H1 (cell line): Measurements from ENCODE around the gene FARS2.

Source experiments
- BACH1 ChIP-seq: IDR thresholded peaks from 2 replicates; pipeline ENCODE4 v1.6.1; 2012; ENCODE audit warnings: low read length, improper control_type of control experiment
- BCL11A ChIP-seq, 2 experiments: IDR thresholded peaks; one replicate each; pipeline ENCODE4 v1.6.1; 2011; ENCODE audit warnings: low read depth in 2 of 2, low read length in 2 of 2, mild to moderate bottlenecking in 2 of 2
- CBX8 ChIP-seq: fragments of 300-800, 300-1000 bp; sonication (generic); IDR thresholded peaks from 2 replicates; pipeline ENCODE4 v1.7.1; 2016; ENCODE audit warnings: low read depth, low read length, borderline replicate concordance
- CHD1 ChIP-seq: IDR thresholded peaks from 2 replicates; pipeline ENCODE4 v1.6.1; 2012; ENCODE audit warnings: low read depth, low read length, improper control_type of control experiment
- EP300 ChIP-seq, 2 experiments: IDR thresholded peaks; 1 replicate in 1 of 2; 2 replicates in 1 of 2; pipeline ENCODE4 v1.6.1; 2011 to 2012; ENCODE audit warnings: low read depth in 2 of 2, low read length in 2 of 2, mild to moderate bottlenecking in 2 of 2, borderline replicate concordance in 1 of 2, inconsistent platforms in 1 of 2, moderate library complexity in 1 of 2
- EZH2 ChIP-seq: fragments of 200-600 bp; sonication (generic); IDR thresholded peaks from 2 replicates; pipeline ENCODE4 v1.7.1; 2012; ENCODE audit warnings: low read depth, mild to moderate bottlenecking, moderate library complexity, low read length, inconsistent platforms; ENCODE audit not compliant: severe bottlenecking
- PHF8 ChIP-seq: fragments of 200-600 bp; sonication (generic); conservative IDR thresholded peaks from 2 replicates; pipeline ENCODE4 v1.7.1; 2012; ENCODE audit warnings: low read depth, mild to moderate bottlenecking, inconsistent platforms, low read length, moderate library complexity
- POLR2A ChIP-seq, 2 experiments: IDR thresholded peaks; 1 replicate in 1 of 2; 2 replicates in 1 of 2; pipeline ENCODE4 v1.6.1; 2011; ENCODE audit warnings: low read depth in 2 of 2, low read length in 2 of 2, mild to moderate bottlenecking in 2 of 2; ENCODE audit errors: control extremely low read depth in 1 of 2
- POLR2AphosphoS5 ChIP-seq: IDR thresholded peaks from 2 replicates; pipeline ENCODE4 v1.6.1; 2011; ENCODE audit warnings: low read depth, low read length
- RBBP5 ChIP-seq: IDR thresholded peaks from 2 replicates; pipeline ENCODE4 v1.7.1; 2012; ENCODE audit warnings: low read depth, mild to moderate bottlenecking, inconsistent platforms, low read length, moderate library complexity, borderline replicate concordance
- RFX5 ChIP-seq: IDR thresholded peaks from 2 replicates; pipeline ENCODE4 v1.6.1; 2011; ENCODE audit warnings: low read depth, low read length, improper control_type of control experiment, borderline replicate concordance
- YY1 ChIP-seq: IDR thresholded peaks from 2 replicates; pipeline ENCODE4 v1.6.1; 2011; ENCODE audit warnings: low read depth, mild to moderate bottlenecking, low read length
- TF ChIP-seq, protein P1 (sequence below), 3 experiments: IDR thresholded peaks; 1 replicate in 2 of 3; 2 replicates in 1 of 3; pipeline versions ENCODE4 v1.5.1 to v1.6.1; 2011; ENCODE audit warnings: low read length in 3 of 3, mild to moderate bottlenecking in 3 of 3, inconsistent platforms in 2 of 3, low read depth in 1 of 3, moderate library complexity in 1 of 3; ENCODE audit not compliant: insufficient read depth in 1 of 3; ENCODE audit errors: control extremely low read depth in 1 of 3
- TF ChIP-seq, protein P2 (sequence below): IDR thresholded peaks from 2 replicates; pipeline ENCODE4 v1.6.1; 2012; ENCODE audit warnings: low read length, inconsistent platforms

DNA sequence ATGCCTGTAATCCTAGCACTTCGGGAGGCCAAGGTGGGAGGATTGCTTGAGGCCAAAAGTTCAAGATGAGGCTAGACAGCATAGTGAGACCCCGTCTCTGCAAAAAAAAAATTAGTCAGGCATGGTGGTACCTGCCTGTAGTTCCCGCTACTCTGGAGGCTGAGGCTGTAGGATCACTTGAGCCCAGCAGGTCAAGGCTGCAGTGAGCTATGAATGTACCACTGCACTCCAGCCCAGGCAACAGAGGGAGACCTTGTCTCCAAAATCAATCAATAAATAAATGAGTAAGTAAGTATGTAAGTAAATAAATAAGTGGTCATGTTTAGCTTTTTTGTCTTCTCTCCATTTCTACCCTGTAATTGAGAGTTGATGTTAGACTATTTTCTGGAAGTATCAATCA lies 336.8 kb downstream of the FARS2 start:
- TF ChIP-seq EZH2 (no peak), BACH1 (no peak), CBX8 (no peak), BCL11A (IDR thresholded peaks at IDR 0.05; ENCODE audit: low read depth in 2 of 2, low read length in 2 of 2) (no peak), RFX5 (no peak), RBBP5 (no peak), POLR2AphosphoS5 (no peak), POLR2A (IDR thresholded peaks at IDR 0.05; ENCODE audit: control extremely low read depth in 1 of 2, low read depth in 2 of 2, low read length in 2 of 2) (no peak), EP300 (IDR thresholded peaks at IDR 0.05; ENCODE audit: borderline replicate concordance in 1 of 2, low read depth in 2 of 2, low read length in 2 of 2) (no peak), YY1 (no peak), PHF8 (no peak), CHD1 (no peak)
- TF ChIP-seq, protein P1, sequence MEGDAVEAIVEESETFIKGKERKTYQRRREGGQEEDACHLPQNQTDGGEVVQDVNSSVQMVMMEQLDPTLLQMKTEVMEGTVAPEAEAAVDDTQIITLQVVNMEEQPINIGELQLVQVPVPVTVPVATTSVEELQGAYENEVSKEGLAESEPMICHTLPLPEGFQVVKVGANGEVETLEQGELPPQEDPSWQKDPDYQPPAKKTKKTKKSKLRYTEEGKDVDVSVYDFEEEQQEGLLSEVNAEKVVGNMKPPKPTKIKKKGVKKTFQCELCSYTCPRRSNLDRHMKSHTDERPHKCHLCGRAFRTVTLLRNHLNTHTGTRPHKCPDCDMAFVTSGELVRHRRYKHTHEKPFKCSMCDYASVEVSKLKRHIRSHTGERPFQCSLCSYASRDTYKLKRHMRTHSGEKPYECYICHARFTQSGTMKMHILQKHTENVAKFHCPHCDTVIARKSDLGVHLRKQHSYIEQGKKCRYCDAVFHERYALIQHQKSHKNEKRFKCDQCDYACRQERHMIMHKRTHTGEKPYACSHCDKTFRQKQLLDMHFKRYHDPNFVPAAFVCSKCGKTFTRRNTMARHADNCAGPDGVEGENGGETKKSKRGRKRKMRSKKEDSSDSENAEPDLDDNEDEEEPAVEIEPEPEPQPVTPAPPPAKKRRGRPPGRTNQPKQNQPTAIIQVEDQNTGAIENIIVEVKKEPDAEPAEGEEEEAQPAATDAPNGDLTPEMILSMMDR (IDR thresholded peaks at IDR 0.05; ENCODE audit: control extremely low read depth in 1 of 3, insufficient read depth in 1 of 3, low read depth in 1 of 3, low read length in 3 of 3): no peak
- TF ChIP-seq, protein P2, sequence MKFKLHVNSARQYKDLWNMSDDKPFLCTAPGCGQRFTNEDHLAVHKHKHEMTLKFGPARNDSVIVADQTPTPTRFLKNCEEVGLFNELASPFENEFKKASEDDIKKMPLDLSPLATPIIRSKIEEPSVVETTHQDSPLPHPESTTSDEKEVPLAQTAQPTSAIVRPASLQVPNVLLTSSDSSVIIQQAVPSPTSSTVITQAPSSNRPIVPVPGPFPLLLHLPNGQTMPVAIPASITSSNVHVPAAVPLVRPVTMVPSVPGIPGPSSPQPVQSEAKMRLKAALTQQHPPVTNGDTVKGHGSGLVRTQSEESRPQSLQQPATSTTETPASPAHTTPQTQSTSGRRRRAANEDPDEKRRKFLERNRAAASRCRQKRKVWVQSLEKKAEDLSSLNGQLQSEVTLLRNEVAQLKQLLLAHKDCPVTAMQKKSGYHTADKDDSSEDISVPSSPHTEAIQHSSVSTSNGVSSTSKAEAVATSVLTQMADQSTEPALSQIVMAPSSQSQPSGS: no peak
